Activated CD4-positive, alpha-beta T cell treated with anti-CD3 and anti-CD28 coated beads, Interleukin-10, Interleukin-2, amounts not matched to agents 100 ng/mL and 50 ng/mL, durations not matched to agents 16 hours and 8 hours (primary cell): Measurements from ENCODE around the gene CAMTA1.
"Not testable (repeated sequence)": the region's sequence is repeated elsewhere in the genome, so short reads cannot be mapped to it uniquely, and the experiment has no call there.

Source experiments
- DNase-seq: peaks from one replicate; pipeline ENCODE4 v3.0.0-alpha.2; 2020

The CAMTA1 gene

GRCh38 chr1:7404046-7404742, 618.9 kb downstream of the CAMTA1 start:
- DNase-seq = no peak

GRCh38 chr1:7405844-7406500, 620.7 kb downstream of the CAMTA1 start:
- no peak for DNase-seq

GRCh38 chr1:7406641-7407543, 621.6 kb downstream of the CAMTA1 start:
- no peak for DNase-seq

- no peak for DNase-seq
Observed at GRCh38 chr1:7407544-7407895, 622.3 kb downstream of the CAMTA1 start.

GRCh38 chr1:7407980-7408770, 622.9 kb downstream of the CAMTA1 start:
- DNase-seq = no peak

GRCh38 chr1:7408771-7409150, 623.5 kb downstream of the CAMTA1 start:
- DNase-seq = no peak

- no peak for DNase-seq
Observed at GRCh38 chr1:7409278-7409677, 624.0 kb downstream of the CAMTA1 start.

GRCh38 chr1:7410156-7410555, 624.9 kb downstream of the CAMTA1 start:
- no peak for DNase-seq

- DNase-seq = not testable (repeated sequence)
Observed at GRCh38 chr1:7417618-7418017, 632.4 kb downstream of the CAMTA1 start.

GRCh38 chr1:7418442-7419080, 633.3 kb downstream of the CAMTA1 start:
- DNase-seq = no peak

- no peak for DNase-seq
Observed at GRCh38 chr1:7420098-7420445, 634.8 kb downstream of the CAMTA1 start.

GRCh38 chr1:7420470-7421100, 635.3 kb downstream of the CAMTA1 start:
- no peak for DNase-seq

- no peak for DNase-seq
Observed at GRCh38 chr1:7421471-7422075, 636.3 kb downstream of the CAMTA1 start.

GRCh38 chr1:7422081-7422480, 636.8 kb downstream of the CAMTA1 start:
- DNase-seq = no peak

GRCh38 chr1:7422561-7422960, 637.3 kb downstream of the CAMTA1 start:
- no peak for DNase-seq

- no peak for DNase-seq
Observed at GRCh38 chr1:7422966-7423365, 637.7 kb downstream of the CAMTA1 start.

GRCh38 chr1:7424352-7424890, 639.2 kb downstream of the CAMTA1 start:
- DNase-seq = no peak

GRCh38 chr1:7425229-7425628, 640.0 kb downstream of the CAMTA1 start:
- DNase-seq = no peak

- DNase-seq = no peak
Observed at GRCh38 chr1:7425771-7426170, 640.5 kb downstream of the CAMTA1 start.

- DNase-seq = no peak
Observed at GRCh38 chr1:7426780-7427604, 641.7 kb downstream of the CAMTA1 start.
